ENCODE results near the gene DSCAM. TPM values are rescaled to one million over a fixed set of nuclear protein-coding genes. Genes with fewer than 3 reads are reported as not detected.

The DSCAM gene
- total RNA-seq, 2 donors from 2014 or later, result not detected

GRCh38 chr21:40717028-40717427 is 129.9 kb downstream of the DSCAM start:
- no peak overlapping the region for H3K4me3 ChIP-seq
- no peaks in the 10 kb centered on the region for H3K4me1 ChIP-seq
- H3K27ac ChIP-seq, result no peak overlapping the region
- H3K27me3 ChIP-seq, result no peaks in the 10 kb centered on the region
- DNase-seq (ENCODE audit: low spot score), result no peak
- peaks cover 0 to 9% of the 10 kb centered on the region in 2 donors for H3K9me3 ChIP-seq
- TF ChIP-seq CTCF (IDR thresholded peaks at IDR 0.05), result no peak
- H3K36me3 ChIP-seq, result no peaks in the 10 kb centered on the region

GRCh38 chr21:40714536-40714935 is 132.4 kb downstream of the DSCAM start:
- Histone ChIP-seq H3K9me3 (no peaks in the 10 kb centered on the region), H3K36me3 (no peaks in the 10 kb centered on the region), H3K4me1 (no peaks in the 10 kb centered on the region), H3K27ac (no peak overlapping the region), H3K27me3 (no peaks in the 10 kb centered on the region), H3K4me3 (no peak overlapping the region)
- no peak for TF ChIP-seq CTCF (IDR thresholded peaks at IDR 0.05)
- no peak for DNase-seq (ENCODE audit: low spot score)

GRCh38 chr21:40707656-40708244 is 139.2 kb downstream of the DSCAM start:
- H3K27me3 ChIP-seq, result no peaks in the 10 kb centered on the region
- no peak overlapping the region for H3K4me3 ChIP-seq
- H3K4me1 ChIP-seq, result no peaks in the 10 kb centered on the region
- no peaks in the 10 kb centered on the region for H3K36me3 ChIP-seq
- no peak for TF ChIP-seq CTCF (IDR thresholded peaks at IDR 0.05)
- no peak overlapping the region for H3K27ac ChIP-seq
- no peak for DNase-seq (ENCODE audit: low spot score)
- H3K9me3 ChIP-seq, result no peaks in the 10 kb centered on the region

- Histone ChIP-seq H3K4me3 (no peak overlapping the region), H3K27ac (no peak overlapping the region), H3K4me1 (no peaks in the 10 kb centered on the region), H3K9me3 (no peaks in the 10 kb centered on the region), H3K27me3 (no peaks in the 10 kb centered on the region), H3K36me3 (no peaks in the 10 kb centered on the region)
- TF ChIP-seq CTCF (IDR thresholded peaks at IDR 0.05), result no peak
- no peak for DNase-seq (ENCODE audit: low spot score)
Observed at GRCh38 chr21:40706806-40707655, 139.9 kb downstream of the DSCAM start.

GRCh38 chr21:40706176-40706575 is 140.8 kb downstream of the DSCAM start:
- no peak for DNase-seq (ENCODE audit: low spot score)
- Histone ChIP-seq H3K36me3 (no peaks in the 10 kb centered on the region), H3K9me3 (no peaks in the 10 kb centered on the region), H3K4me3 (no peak overlapping the region), H3K27me3 (no peaks in the 10 kb centered on the region), H3K4me1 (no peaks in the 10 kb centered on the region), H3K27ac (no peak overlapping the region)
- TF ChIP-seq CTCF (IDR thresholded peaks at IDR 0.05), result no peak

Measured in right atrium auricular region (tissue), 2 donors.